T-cell (primary cell): ENCODE data around the gene MED1. TPM values are rescaled to one million over a fixed set of nuclear protein-coding genes. Genes with fewer than 3 reads are reported as not detected.

Source experiments
- ATAC-seq, 4 experiments: fragments of 200-7000 bp in 3 of 4; fragments of 150-1000 bp in 1 of 4; cut with Tn5 transposase; replicated peaks in 1 of 4; 1 replicate in 3 of 4; 2 replicates in 1 of 4; pipeline ENCODE4 v1.10.0; 2021; ENCODE audit warnings: moderate library complexity in 3 of 4, mild to moderate bottlenecking in 2 of 4, moderate number of reproducible peaks in 1 of 4
- CTCF ChIA-PET, 2 donors: fragments of 300-600 bp; sonication (Branson Sonifier 250); formaldehyde crosslinking; loops; one replicate each; lab custom pipeline; 2022; ENCODE audit warnings: antibody characterized with exemption in 2 of 2; lab: Charles Lee
- POLR2A ChIA-PET, 2 donors: fragments of 300-600 bp; sonication (Branson Sonifier 250); formaldehyde crosslinking; loops; one replicate each; lab custom pipeline; 2022; ENCODE audit warnings: antibody characterized with exemption in 2 of 2; lab: Charles Lee
- DNase-seq, 35 experiments: peaks; one replicate each; pipeline versions ENCODE4 v3.0.0 to v3.0.0-alpha.2; 2013 to 2023
- H3K27ac ChIP-seq: one replicate; pipeline ENCODE4 v1.5.1; 2013; ENCODE audit warnings: low read length
- H3K27me3 ChIP-seq, 2 experiments: replicated peaks in 1 of 2; 1 replicate in 1 of 2; 2 replicates in 1 of 2; pipeline versions ENCODE4 v1.6.1 to v1.7.0; 2013; ENCODE audit warnings: low read length in 1 of 2, mixed read lengths in 1 of 2; ENCODE audit not compliant: control insufficient read depth in 2 of 2, insufficient read depth in 2 of 2; ENCODE audit errors: extremely low read depth in 1 of 2
- H3K36me3 ChIP-seq, 2 donors: 1 replicate in 1 of 2; 2 replicates in 1 of 2; pipeline versions ENCODE4 v1.6.1 to v1.7.0; 2013; ENCODE audit warnings: low read length in 1 of 2; ENCODE audit not compliant: control insufficient read depth in 2 of 2, insufficient read depth in 1 of 2; ENCODE audit errors: extremely low read depth in 1 of 2
- H3K4me1 ChIP-seq, 2 experiments: 1 replicate in 1 of 2; 2 replicates in 1 of 2; pipeline versions ENCODE4 v1.6.1 to v1.7.0; 2013; ENCODE audit warnings: low read length in 2 of 2, mixed read lengths in 1 of 2; ENCODE audit not compliant: insufficient read depth in 2 of 2, control insufficient read depth in 1 of 2; ENCODE audit errors: extremely low read depth in 1 of 2
- H3K4me3 ChIP-seq, 2 donors: 1 replicate in 1 of 2; 2 replicates in 1 of 2; pipeline versions ENCODE4 v1.5.1 to v1.7.0; 2013; ENCODE audit warnings: mild to moderate bottlenecking in 2 of 2, low read length in 1 of 2, moderate library complexity in 1 of 2; ENCODE audit not compliant: control insufficient read depth in 1 of 2; ENCODE audit errors: extremely low read depth in 1 of 2
- H3K9me3 ChIP-seq: 2 replicates; pipeline ENCODE4 v1.7.0; 2013
- H3K27ac Mint-ChIP-seq, 2 donors: one replicate each; pipeline ENCODE4 v1.8.0; 2020 to 2021; ENCODE audit warnings: mild to moderate bottlenecking in 2 of 2, mixed read lengths in 2 of 2
- H3K27me3 Mint-ChIP-seq, 2 donors: one replicate each; pipeline ENCODE4 v1.8.0; 2021 to 2022; ENCODE audit warnings: mixed read lengths in 2 of 2
- H3K36me3 Mint-ChIP-seq: one replicate; pipeline ENCODE4 v1.8.0; 2021; ENCODE audit warnings: mixed read lengths
- H3K4me1 Mint-ChIP-seq, 3 donors: one replicate each; pipeline ENCODE4 v1.8.0; 2020 to 2022; ENCODE audit warnings: mixed read lengths in 3 of 3, mild to moderate bottlenecking in 1 of 3
- H3K4me3 Mint-ChIP-seq, 3 donors: one replicate each; pipeline ENCODE4 v1.8.0; 2020 to 2022; ENCODE audit warnings: mild to moderate bottlenecking in 3 of 3, mixed read lengths in 3 of 3, moderate library complexity in 3 of 3
- H3K9me3 Mint-ChIP-seq, 3 donors: one replicate each; pipeline ENCODE4 v1.8.0; 2020 to 2022; ENCODE audit warnings: mixed read lengths in 3 of 3
- WGBS: methylation state at CpG from one replicate; pipeline ENCODE4 v1.1.5; 2013; ENCODE audit warnings: missing lambda C conversion rate; ENCODE audit not compliant: insufficient coverage; 5-methylcytosine and 5-hydroxymethylcytosine counted together
- total RNA-seq, 35 experiments: library from RNA in 6 of 35; stranded (reverse) in 6 of 35; fragments of 120-200 nt in 1 of 35; gene quantifications; one replicate each; pipeline versions ENCODE4 v1.2.1 to v1.2.4 and lab custom pipeline; 2013 to 2026

MED1 gene
- total RNA-seq, 5 donors from 2014 or later (not counting 1 experiment from before 2014, with no cell fraction given): 41.4 to 55.6 (median 52.6) TPM

GRCh38 chr17:39357488-39357887 is 93.6 kb downstream of the MED1 start:
- H3K4me3 Mint-ChIP-seq: no peak overlapping the region
- H3K27ac ChIP-seq: no peak overlapping the region
- no peak overlapping the region for H3K27ac Mint-ChIP-seq
- WGBS: 91% methylated on average over 7 of the region's 8 CpGs
- H3K4me1 Mint-ChIP-seq: peaks cover 17 to 27% (median 18%) of the 10 kb centered on the region in 3 donors
- no peaks in the 10 kb centered on the region for H3K27me3 ChIP-seq
- no peaks in the 10 kb centered on the region for H3K27me3 Mint-ChIP-seq
- no peak overlapping the region for H3K4me3 ChIP-seq
- H3K36me3 ChIP-seq: no peaks in the 10 kb centered on the region
- no peaks in the 10 kb centered on the region for H3K9me3 ChIP-seq
- H3K36me3 Mint-ChIP-seq: peaks cover 7% of the 10 kb centered on the region
- ATAC-seq (no peak), DNase-seq (no peak)
- no peaks in the 10 kb centered on the region for H3K9me3 Mint-ChIP-seq
- no peaks in the 10 kb centered on the region for H3K4me1 ChIP-seq
- CTCF ChIA-PET: no interaction called here
- POLR2A ChIA-PET: no interaction called here

Other genes starting within 250 kb of the MED1 start
- gene STAC2, start 225.3 kb downstream of the MED1 start, total RNA-seq: under 1 TPM in 3 of 5 donors, not detected in 2; 0.12 to 0.15 (median 0.13) TPM
- gene FBXL20, start 49.6 kb downstream of the MED1 start, total RNA-seq: 10 to 100 TPM; 23.5 to 30.0 (median 26.2) TPM
- gene CDK12, start 10.2 kb upstream of the MED1 start, total RNA-seq: 100 to 1,000 TPM in 4 of 5 donors, 10 to 100 TPM in 1; 95.6 to 108 (median 104) TPM
- not detected for gene NEUROD2, start 156.7 kb upstream of the MED1 start, total RNA-seq
- under 1 TPM in 4 of 5 donors, not detected in 1; 0.12 to 0.35 (median 0.18) TPM for gene PPP1R1B, start 175.7 kb upstream of the MED1 start, total RNA-seq
- 100 to 1,000 TPM in 2 of 5 donors, 10 to 100 TPM in 3; 81.3 to 146 (median 99.7) TPM for gene STARD3, start 185.9 kb upstream of the MED1 start, total RNA-seq
- gene TCAP, start 214.1 kb upstream of the MED1 start, total RNA-seq: 1 to 10 TPM; 2.2 to 7.8 (median 6.6) TPM
- gene PNMT, start 217.2 kb upstream of the MED1 start, total RNA-seq: under 1 TPM in 3 of 5 donors, not detected in 2; 0.35 to 0.56 (median 0.47) TPM
- gene PGAP3, start 236.8 kb upstream of the MED1 start, total RNA-seq: 10 to 100 TPM; 27.9 to 34.3 (median 31.7) TPM
- 1 to 10 TPM; 4.1 to 8.8 (median 6.0) TPM for gene ERBB2, start 248.8 kb upstream of the MED1 start, total RNA-seq